SK-N-SH (cell line): ENCODE results near the gene MAPRE2. TPM values are rescaled to one million over a fixed set of nuclear protein-coding genes. Genes with fewer than 3 reads are reported as not detected.
A peak's percentile ranks its signal among the peaks of the same experiment; 100 is the strongest.

ENCODE experiments used
- CTCF ChIA-PET: fragments of 300-600, 350-600 bp; formaldehyde crosslinking; extraction: SDS; loops from one replicate; lab custom pipeline; 2021; lab: Yijun Ruan, JAX
- POLR2A ChIA-PET: fragments of 350-600 bp; sonication (Branson Sonifier 250); formaldehyde crosslinking; extraction: SDS; loops from one replicate; lab custom pipeline; 2020; ENCODE audit warnings: antibody characterized with exemption, inconsistent platforms; lab: Yijun Ruan, JAX
- DNase-seq: peaks from one replicate; pipeline ENCODE4 v3.0.0; 2012
- H2AFZ ChIP-seq: fragments of 200-600 bp; sonication (generic); 2 replicates; pipeline ENCODE4 v1.8.1; 2016; ENCODE audit warnings: antibody characterized with exemption, mild to moderate bottlenecking, low read depth
- H3F3A ChIP-seq: fragments of 200-600 bp; sonication (generic); replicated peaks from 2 replicates; pipeline ENCODE3; 2016; ENCODE audit warnings: antibody characterized with exemption, mild to moderate bottlenecking; ENCODE audit not compliant: insufficient read depth
- H3K27ac ChIP-seq, 2 experiments: fragments of 200-500 bp in 1 of 2; fragments of 200-600 bp in 1 of 2; sonication (Bioruptor generic) in 1 of 2; sonication (generic), shearing (Covaris generic) in 1 of 2; 2 replicates each; pipeline versions ENCODE4 v1.5.1 to v1.6.1; 2014 to 2016; ENCODE audit warnings: low read depth in 2 of 2, inconsistent platforms in 1 of 2, low read length in 1 of 2, mild to moderate bottlenecking in 1 of 2, mixed read lengths in 1 of 2
- H3K27me3 ChIP-seq: fragments of 200-600 bp; sonication (generic), shearing (Covaris generic); 2 replicates; pipeline ENCODE4 v1.6.1; 2016; ENCODE audit warnings: mixed run types; ENCODE audit not compliant: insufficient read depth
- H3K36me3 ChIP-seq, 2 experiments: fragments of 200-500 bp in 1 of 2; fragments of 200-600 bp in 1 of 2; sonication (Bioruptor generic) in 1 of 2; sonication (generic) in 1 of 2; replicated peaks in 1 of 2; 2 replicates each; pipeline versions ENCODE3 to v1.5.1; 2014 to 2016; ENCODE audit warnings: low read length in 1 of 2, mild to moderate bottlenecking in 1 of 2; ENCODE audit not compliant: insufficient read depth in 2 of 2, control insufficient read depth in 1 of 2
- H3K4me1 ChIP-seq, 2 experiments: fragments of 200-500 bp in 1 of 2; fragments of 200-600 bp in 1 of 2; sonication (Bioruptor generic) in 1 of 2; sonication (generic), shearing (Covaris generic) in 1 of 2; 2 replicates each; pipeline versions ENCODE4 v1.5.1 to v1.6.1; 2014 to 2016; ENCODE audit warnings: low read depth in 1 of 2, low read length in 1 of 2, mixed run types in 1 of 2; ENCODE audit not compliant: insufficient read depth in 2 of 2, control insufficient read depth in 1 of 2
- H3K4me2 ChIP-seq: fragments of 200-600 bp; sonication (generic), shearing (Covaris generic); 2 replicates; pipeline ENCODE4 v1.6.1; 2017; ENCODE audit warnings: mixed run types
- H3K4me3 ChIP-seq, 2 experiments: fragments of 200-500 bp in 1 of 2; fragments of 200-600 bp in 1 of 2; sonication (Bioruptor generic) in 1 of 2; sonication (generic), shearing (Covaris generic) in 1 of 2; 2 replicates each; pipeline versions ENCODE4 v1.5.1 to v1.8.1; 2014 to 2016; ENCODE audit warnings: low read depth in 2 of 2, inconsistent platforms in 1 of 2, low read length in 1 of 2, mild to moderate bottlenecking in 1 of 2, mixed read lengths in 1 of 2, moderate library complexity in 1 of 2
- H3K79me2 ChIP-seq: fragments of 200-600 bp; sonication (generic); 2 replicates; pipeline ENCODE4 v1.8.1; 2017; ENCODE audit warnings: mild to moderate bottlenecking; ENCODE audit not compliant: insufficient read depth
- H3K9ac ChIP-seq: fragments of 200-600 bp; sonication (generic); 2 replicates; pipeline ENCODE4 v1.6.1; 2017; ENCODE audit warnings: mixed run types
- H3K9me2 ChIP-seq: fragments of 200-600 bp; sonication (generic); 2 replicates; pipeline ENCODE4 v1.6.1; 2017; ENCODE audit warnings: mixed run types
- H3K9me3 ChIP-seq: fragments of 200-600 bp; sonication (generic); 2 replicates; pipeline ENCODE4 v1.6.1; 2017; ENCODE audit warnings: mixed run types, mild to moderate bottlenecking, moderate library complexity
- H4K20me1 ChIP-seq: fragments of 200-600 bp; sonication (generic); 2 replicates; pipeline ENCODE4 v1.6.1; 2017; ENCODE audit warnings: mild to moderate bottlenecking, mixed run types; ENCODE audit not compliant: insufficient read depth
- ELF1 ChIP-seq: IDR thresholded peaks from 2 replicates; pipeline ENCODE4 v1.4.0; 2012
- GABPA ChIP-seq: IDR thresholded peaks from 2 replicates; pipeline ENCODE4 v1.4.0; 2012; ENCODE audit warnings: low read depth, mild to moderate bottlenecking
- JUND ChIP-seq: IDR thresholded peaks from 2 replicates; pipeline ENCODE4 v1.4.0; 2012
- MEF2A ChIP-seq: IDR thresholded peaks from 2 replicates; pipeline ENCODE4 v1.4.0; 2012; ENCODE audit warnings: low read depth, borderline replicate concordance
- RFX5 ChIP-seq: IDR thresholded peaks from 2 replicates; pipeline ENCODE4 v1.6.1; 2012; ENCODE audit warnings: mild to moderate bottlenecking, improper control_type of control experiment, low read length
- TCF12 ChIP-seq: IDR thresholded peaks from 2 replicates; pipeline ENCODE4 v1.4.0; 2012
- WGBS: methylation state at CpG from one replicate; pipeline ENCODE4 v1.1.6; 2017; ENCODE audit warnings: low lambda C conversion rate; 5-methylcytosine and 5-hydroxymethylcytosine counted together
- polyA plus RNA-seq, 3 experiments: library from polyadenylated mRNA; depleted of rRNA; stranded (reverse); fragments of >200 nt; gene quantifications; 2 replicates each; pipeline ENCODE4 v1.2.3, GENCODE V29; 2012
- TF ChIP-seq, protein P1 (sequence below): IDR thresholded peaks from 2 replicates; pipeline ENCODE4 v1.4.0; 2012; ENCODE audit warnings: low read depth, borderline replicate concordance
- TF ChIP-seq, protein P2 (sequence below): IDR thresholded peaks from 2 replicates; pipeline ENCODE4; 2012
- TF ChIP-seq, protein P3 (sequence below): IDR thresholded peaks from 2 replicates; pipeline ENCODE4 v1.4.0; 2012; ENCODE audit warnings: low read depth, borderline replicate concordance

MAPRE2 gene
- polyA plus RNA-seq, 1 of the 3 experiments (the other 2 are of a cell fraction): 11.5 TPM

DNA sequence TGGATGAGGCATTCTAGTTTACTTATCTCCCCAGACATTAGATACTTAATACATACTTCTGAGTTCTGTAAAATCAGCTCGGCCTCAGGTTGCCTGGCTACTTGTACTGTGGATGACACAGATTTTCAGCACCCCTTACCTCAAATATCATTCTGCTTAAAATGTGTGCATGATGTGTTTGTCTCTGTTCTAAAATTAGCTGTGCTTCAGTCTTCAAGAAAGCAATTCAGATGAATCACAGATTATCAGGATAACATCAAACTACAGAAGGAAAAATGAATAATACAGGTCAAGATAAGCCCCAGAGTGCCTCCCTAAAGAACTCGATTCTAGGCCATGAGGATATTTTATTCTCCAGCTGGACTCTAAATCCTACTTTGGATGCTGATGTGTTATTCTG is 21.3 kb upstream of the MAPRE2 start:
- Histone ChIP-seq H3K79me2 (no peaks in the 10 kb centered on the region), H3K9me3 (no peaks in the 10 kb centered on the region), H3F3A (no peaks in the 10 kb centered on the region), H3K36me3 (no peaks in the 10 kb centered on the region), H2AFZ (no peak overlapping the region), H3K4me3 (no peak overlapping the region), H3K27me3 (no peaks in the 10 kb centered on the region), H3K4me2 (no peak overlapping the region), H3K9ac (no peak overlapping the region), H3K4me1 (no peaks in the 10 kb centered on the region; a peak in 1 of 4 replicates), H3K27ac (no peak overlapping the region), H4K20me1 (no peaks in the 10 kb centered on the region), H3K9me2 (no peaks in the 10 kb centered on the region)
- ChIA-PET POLR2A (no interaction called here), CTCF (interaction anchor here (1.2 to 2.0 kb wide), 3 partner anchors 13 to 335 kb away, joined by 3 to 9 read pairs (median 4); no protein-coding TSS in a partner anchor)
- no peak for DNase-seq
- 0 out of 2 replicates have a peak, but pooled peaks have one; percentile 27 for TF ChIP-seq JUND
- TF ChIP-seq RFX5: no peak
- TF ChIP-seq MEF2A: 0 out of 2 replicates have a peak, but pooled peaks have one; percentile 61
- TF ChIP-seq, protein P1, sequence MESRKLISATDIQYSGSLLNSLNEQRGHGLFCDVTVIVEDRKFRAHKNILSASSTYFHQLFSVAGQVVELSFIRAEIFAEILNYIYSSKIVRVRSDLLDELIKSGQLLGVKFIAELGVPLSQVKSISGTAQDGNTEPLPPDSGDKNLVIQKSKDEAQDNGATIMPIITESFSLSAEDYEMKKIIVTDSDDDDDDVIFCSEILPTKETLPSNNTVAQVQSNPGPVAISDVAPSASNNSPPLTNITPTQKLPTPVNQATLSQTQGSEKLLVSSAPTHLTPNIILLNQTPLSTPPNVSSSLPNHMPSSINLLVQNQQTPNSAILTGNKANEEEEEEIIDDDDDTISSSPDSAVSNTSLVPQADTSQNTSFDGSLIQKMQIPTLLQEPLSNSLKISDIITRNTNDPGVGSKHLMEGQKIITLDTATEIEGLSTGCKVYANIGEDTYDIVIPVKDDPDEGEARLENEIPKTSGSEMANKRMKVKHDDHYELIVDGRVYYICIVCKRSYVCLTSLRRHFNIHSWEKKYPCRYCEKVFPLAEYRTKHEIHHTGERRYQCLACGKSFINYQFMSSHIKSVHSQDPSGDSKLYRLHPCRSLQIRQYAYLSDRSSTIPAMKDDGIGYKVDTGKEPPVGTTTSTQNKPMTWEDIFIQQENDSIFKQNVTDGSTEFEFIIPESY: no peak
- TF ChIP-seq, protein P2, sequence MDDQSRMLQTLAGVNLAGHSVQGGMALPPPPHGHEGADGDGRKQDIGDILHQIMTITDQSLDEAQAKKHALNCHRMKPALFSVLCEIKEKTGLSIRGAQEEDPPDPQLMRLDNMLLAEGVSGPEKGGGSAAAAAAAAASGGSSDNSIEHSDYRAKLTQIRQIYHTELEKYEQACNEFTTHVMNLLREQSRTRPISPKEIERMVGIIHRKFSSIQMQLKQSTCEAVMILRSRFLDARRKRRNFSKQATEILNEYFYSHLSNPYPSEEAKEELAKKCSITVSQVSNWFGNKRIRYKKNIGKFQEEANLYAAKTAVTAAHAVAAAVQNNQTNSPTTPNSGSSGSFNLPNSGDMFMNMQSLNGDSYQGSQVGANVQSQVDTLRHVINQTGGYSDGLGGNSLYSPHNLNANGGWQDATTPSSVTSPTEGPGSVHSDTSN: peak; percentile 34; the same call in 1 of the 2 replicates
- TF ChIP-seq TCF12: peak; percentile 43; the same call in 1 of the 2 replicates
- WGBS: 44% methylated on average over 2 of the region's 2 CpGs

DNA sequence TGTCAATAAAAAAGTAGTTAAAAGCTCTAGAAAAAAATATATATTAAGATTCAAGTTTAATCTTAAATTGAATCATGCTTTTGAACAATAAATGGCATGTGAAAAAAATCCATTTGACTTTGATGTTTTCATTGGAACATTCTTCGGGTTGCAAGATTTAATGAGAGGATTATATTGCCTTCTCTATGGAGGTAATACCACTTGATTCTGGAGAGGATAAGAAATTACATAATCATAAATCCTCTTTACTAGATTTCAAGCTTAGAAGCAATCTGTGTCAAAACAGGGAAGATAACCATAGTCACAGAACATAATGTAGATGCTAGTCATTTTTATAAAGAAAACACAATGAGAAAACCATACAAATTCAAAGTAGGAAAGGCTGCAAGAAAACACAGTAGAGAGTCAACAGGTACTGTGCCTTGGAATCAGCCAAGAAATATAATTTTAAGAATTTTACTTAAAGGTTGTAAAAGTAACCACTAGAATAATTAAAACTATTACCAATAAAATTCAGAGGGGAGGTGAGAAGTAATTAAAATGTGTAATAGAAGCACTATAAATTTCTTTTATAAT is 18.7 kb upstream of the MAPRE2 start:
- TF ChIP-seq ELF1 (no peak), MEF2A (no peak), GABPA (no peak)
- TF ChIP-seq, protein P3, sequence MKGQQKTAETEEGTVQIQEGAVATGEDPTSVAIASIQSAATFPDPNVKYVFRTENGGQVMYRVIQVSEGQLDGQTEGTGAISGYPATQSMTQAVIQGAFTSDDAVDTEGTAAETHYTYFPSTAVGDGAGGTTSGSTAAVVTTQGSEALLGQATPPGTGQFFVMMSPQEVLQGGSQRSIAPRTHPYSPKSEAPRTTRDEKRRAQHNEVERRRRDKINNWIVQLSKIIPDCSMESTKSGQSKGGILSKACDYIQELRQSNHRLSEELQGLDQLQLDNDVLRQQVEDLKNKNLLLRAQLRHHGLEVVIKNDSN: no peak
- CTCF ChIA-PET: interaction anchor here (0.7 to 1.6 kb wide), 3 partner anchors 8 to 110 kb away, joined by 3 to 4 read pairs (median 3); no protein-coding TSS in a partner anchor
- Histone ChIP-seq H3K4me3 (no peak overlapping the region), H4K20me1 (no peaks in the 10 kb centered on the region), H3K36me3 (no peaks in the 10 kb centered on the region), H3K4me2 (no peak overlapping the region), H3F3A (no peaks in the 10 kb centered on the region), H3K4me1 (peaks cover 0 to 6% of the 10 kb centered on the region in 2 experiments; a peak in 2 of 4 replicates), H3K27me3 (no peaks in the 10 kb centered on the region), H3K79me2 (no peaks in the 10 kb centered on the region), H3K9ac (no peak overlapping the region), H2AFZ (no peak overlapping the region), H3K9me3 (no peaks in the 10 kb centered on the region), H3K9me2 (no peaks in the 10 kb centered on the region), H3K27ac (no peak overlapping the region)
- DNase-seq: no peak
- POLR2A ChIA-PET: no interaction called here
- 78% methylated on average over 1 of the region's 1 CpG for WGBS
